Loucy (cell line): ENCODE data around the gene KRT2.
A peak's percentile ranks its signal among the peaks of the same experiment; 100 is the strongest.

Experiments
- H2AFZ ChIP-seq: fragments of 200-600 bp; sonication (generic); 2 replicates; pipeline ENCODE4 v1.6.0; 2016; ENCODE audit warnings: antibody characterized with exemption, mild to moderate bottlenecking, low read length, moderate library complexity
- H3F3A ChIP-seq: fragments of 200-600 bp; 2 replicates; pipeline ENCODE4 v1.6.0; 2016; ENCODE audit warnings: antibody characterized with exemption, low read depth, mild to moderate bottlenecking
- H3K27me3 ChIP-seq: fragments of 200-600 bp; sonication (generic); 2 replicates; pipeline ENCODE4 v1.6.1; 2014; ENCODE audit warnings: low read length, mild to moderate bottlenecking; ENCODE audit not compliant: insufficient read depth, poor library complexity, severe bottlenecking
- H3K36me3 ChIP-seq: fragments of 200-600 bp; sonication (generic); 2 replicates; pipeline ENCODE4 v1.6.1; 2016; ENCODE audit warnings: low read length; ENCODE audit not compliant: insufficient read depth
- H3K4me1 ChIP-seq: fragments of 200-600 bp; sonication (generic); 2 replicates; pipeline ENCODE4 v1.5.1; 2014; ENCODE audit warnings: low read length, mild to moderate bottlenecking; ENCODE audit not compliant: insufficient read depth, poor library complexity, severe bottlenecking
- H3K4me2 ChIP-seq: fragments of 200-600 bp; sonication (generic); 2 replicates; pipeline ENCODE4 v1.6.0; 2014; ENCODE audit warnings: antibody characterized with exemption, low read length, low read depth, mild to moderate bottlenecking; ENCODE audit not compliant: poor library complexity, severe bottlenecking
- H3K4me3 ChIP-seq: fragments of 200-600 bp; sonication (generic); 2 replicates; pipeline ENCODE4 v1.5.1; 2014; ENCODE audit warnings: low read length, mild to moderate bottlenecking, mixed read lengths; ENCODE audit not compliant: poor library complexity, severe bottlenecking
- H3K79me2 ChIP-seq: fragments of 200-600 bp; sonication (generic); 2 replicates; pipeline ENCODE4 v1.6.1; 2014; ENCODE audit warnings: low read length; ENCODE audit not compliant: insufficient read depth
- H3K9ac ChIP-seq: fragments of 200-600 bp; sonication (generic); 2 replicates; pipeline ENCODE4 v1.6.0; 2014; ENCODE audit warnings: mild to moderate bottlenecking, low read depth, low read length, moderate library complexity; ENCODE audit not compliant: poor library complexity, severe bottlenecking
- H3K9me2 ChIP-seq: fragments of 200-600 bp; sonication (generic); replicated peaks from 2 replicates; pipeline ENCODE4 v1.6.1; 2016; ENCODE audit warnings: low read depth, low read length, mixed read lengths
- H3K9me3 ChIP-seq: fragments of 200-600 bp; sonication (generic); 2 replicates; pipeline ENCODE4 v1.6.1; 2014; ENCODE audit warnings: mild to moderate bottlenecking, antibody characterized with exemption, low read length, low read depth; ENCODE audit not compliant: insufficient read depth
- H4K20me1 ChIP-seq: fragments of 200-600 bp; sonication (generic); 2 replicates; pipeline ENCODE4 v1.6.0; 2014; ENCODE audit warnings: antibody characterized with exemption, low read length, mild to moderate bottlenecking; ENCODE audit not compliant: insufficient read depth, poor library complexity, severe bottlenecking
- CTCF ChIP-seq: fragments of 200-600 bp; sonication (generic); conservative IDR thresholded peaks from 2 replicates; pipeline ENCODE4 v1.5.1; 2014; ENCODE audit warnings: mild to moderate bottlenecking, antibody characterized with exemption, low read length
- EZH2phosphoT487 ChIP-seq: fragments of 200-600 bp; IDR thresholded peaks from 2 replicates; pipeline ENCODE4 v1.6.1; 2018; ENCODE audit warnings: antibody characterized with exemption, mild to moderate bottlenecking, moderate library complexity, borderline replicate concordance

Gene KRT2

GRCh38 chr12:52644078-52644415 lies 8.0 kb downstream of the KRT2 start:
- Histone ChIP-seq H3K4me1 (peaks cover 36% of the 10 kb centered on the region), H3K9ac (no peak overlapping the region), H2AFZ (no peak overlapping the region), H3K36me3 (no peaks in the 10 kb centered on the region), H3K27me3 (no peaks in the 10 kb centered on the region), H3K4me2 (no peak overlapping the region), H3K79me2 (no peaks in the 10 kb centered on the region), H3F3A (no peaks in the 10 kb centered on the region), H3K9me2 (no peaks in the 10 kb centered on the region), H4K20me1 (no peaks in the 10 kb centered on the region), H3K9me3 (no peaks in the 10 kb centered on the region), H3K4me3 (no peak overlapping the region)
- TF ChIP-seq CTCF (no peak), EZH2phosphoT487 (no peak)

GRCh38 chr12:52643233-52644077 lies 8.6 kb downstream of the KRT2 start:
- Histone ChIP-seq H3F3A (no peaks in the 10 kb centered on the region), H3K9me3 (no peaks in the 10 kb centered on the region), H2AFZ (no peak overlapping the region), H3K27me3 (no peaks in the 10 kb centered on the region), H3K36me3 (no peaks in the 10 kb centered on the region), H3K4me2 (no peak overlapping the region), H3K9me2 (no peaks in the 10 kb centered on the region), H3K9ac (no peak overlapping the region), H3K4me1 (peaks cover 30% of the 10 kb centered on the region), H3K79me2 (no peaks in the 10 kb centered on the region), H3K4me3 (no peak overlapping the region), H4K20me1 (no peaks in the 10 kb centered on the region)
- TF ChIP-seq EZH2phosphoT487, result no peak
- no peak for TF ChIP-seq CTCF

GRCh38 chr12:52641468-52641867 lies 10.5 kb downstream of the KRT2 start:
- H3F3A ChIP-seq, result no peaks in the 10 kb centered on the region
- H3K36me3 ChIP-seq, result no peaks in the 10 kb centered on the region
- no peaks in the 10 kb centered on the region for H3K9me3 ChIP-seq
- peaks cover 21% of the 10 kb centered on the region for H3K4me1 ChIP-seq
- H3K9me2 ChIP-seq, result no peaks in the 10 kb centered on the region
- H2AFZ ChIP-seq, result peak overlapping the region; percentile 17; the same call in 1 of the 2 replicates
- H3K27me3 ChIP-seq, result no peaks in the 10 kb centered on the region
- H3K79me2 ChIP-seq, result no peaks in the 10 kb centered on the region
- H3K4me2 ChIP-seq, result no peak overlapping the region
- TF ChIP-seq CTCF (no peak), EZH2phosphoT487 (no peak)
- H3K4me3 ChIP-seq, result no peak overlapping the region
- no peaks in the 10 kb centered on the region for H4K20me1 ChIP-seq
- H3K9ac ChIP-seq, result no peak overlapping the region
